DND-41 (cell line): ENCODE measurements around the gene ACACA.

Experiments
- CTCF ChIP-seq: IDR thresholded peaks from 2 replicates; pipeline ENCODE4 v1.5.1; 2012; ENCODE audit warnings: borderline replicate concordance, low read length, moderate library complexity, mild to moderate bottlenecking; ENCODE audit not compliant: poor library complexity, severe bottlenecking; ENCODE audit errors: extremely low read depth
- EZH2 ChIP-seq: IDR thresholded peaks from 3 replicates; pipeline ENCODE4 v1.6.1; 2012; ENCODE audit warnings: borderline replicate concordance, low read depth, mild to moderate bottlenecking, moderate library complexity, low read length, inconsistent platforms; ENCODE audit not compliant: severe bottlenecking

- no peak for TF ChIP-seq CTCF
- TF ChIP-seq EZH2 = no peak
These were observed 45.1 kb downstream of the ACACA start for GRCh38 chr17:37361543-37361942.
